Measurements from ENCODE around the gene CALHM3.

CALHM3 gene

GRCh38 chr10:103449208-103450144 is 29.6 kb downstream of the CALHM3 start:
- no peak for DNase-seq

- no peak for DNase-seq
Observed at GRCh38 chr10:103448746-103449145, 30.3 kb downstream of the CALHM3 start.

- no peak for DNase-seq
Observed at GRCh38 chr10:103447187-103447586, 31.9 kb downstream of the CALHM3 start.

GRCh38 chr10:103445767-103446567 is 33.1 kb downstream of the CALHM3 start:
- no peak for DNase-seq

GRCh38 chr10:103445366-103445765 is 33.7 kb downstream of the CALHM3 start:
- DNase-seq, result no peak

- DNase-seq, result no peak
Observed at GRCh38 chr10:103444478-103444877, 34.6 kb downstream of the CALHM3 start.

- DNase-seq, result no peak
Observed at GRCh38 chr10:103443475-103444185, 35.4 kb downstream of the CALHM3 start.

- DNase-seq, result no peak
Observed at GRCh38 chr10:103442031-103442461, 37.0 kb downstream of the CALHM3 start.

- no peak for DNase-seq
Observed at GRCh38 chr10:103441611-103442010, 37.4 kb downstream of the CALHM3 start.

- no peak for DNase-seq
Observed at GRCh38 chr10:103441206-103441605, 37.8 kb downstream of the CALHM3 start.

- no peak for DNase-seq
Observed at GRCh38 chr10:103440416-103440815, 38.6 kb downstream of the CALHM3 start.

GRCh38 chr10:103439776-103440175 is 39.3 kb downstream of the CALHM3 start:
- no peak for DNase-seq

- no peak for DNase-seq
Observed at GRCh38 chr10:103433858-103434257, 45.2 kb downstream of the CALHM3 start.

- DNase-seq, result no peak
Observed at GRCh38 chr10:103431902-103432301, 47.1 kb downstream of the CALHM3 start.

GRCh38 chr10:103429647-103430046 is 49.4 kb downstream of the CALHM3 start:
- no peak for DNase-seq

- no peak for DNase-seq
Observed at GRCh38 chr10:103428989-103429643, 49.9 kb downstream of the CALHM3 start.

- DNase-seq, result no peak
Observed at GRCh38 chr10:103427866-103428265, 51.2 kb downstream of the CALHM3 start.

- no peak for DNase-seq
Observed at GRCh38 chr10:103423748-103424147, 55.3 kb downstream of the CALHM3 start.

Measured in activated gamma-delta T cell (primary cell).